Astrocyte of the cerebellum (primary cell): ENCODE data around the gene MYO1H.

ENCODE experiments used
- DNase-seq: peaks from one replicate; pipeline ENCODE4 v3.0.0-alpha.2; 2011; ENCODE audit warnings: low read depth
- H3K4me3 ChIP-seq: 2 replicates; pipeline ENCODE4 v1.5.1; 2011; ENCODE audit warnings: mild to moderate bottlenecking, low read depth, low read length, moderate library complexity
- CTCF ChIP-seq: IDR thresholded peaks from 2 replicates; pipeline ENCODE4 v1.5.1; 2012; ENCODE audit warnings: low read length, low read depth, moderate library complexity, mild to moderate bottlenecking; ENCODE audit errors: missing control alignments
- in situ Hi-C: cut with HindIII; loops from 2 replicates; pipeline ENCODE4 v1.10.0; 2017; ENCODE audit warnings: low sequenced_read_pairs

MYO1H gene

GRCh38 chr12:109358154-109358869 is 10.6 kb downstream of the MYO1H start:
- no peak for TF ChIP-seq CTCF
- no peak for DNase-seq
- in situ Hi-C loops = no loop called here
- H3K4me3 ChIP-seq = no peak overlapping the region

- no peak overlapping the region for H3K4me3 ChIP-seq
- no peak for DNase-seq
- no peak for TF ChIP-seq CTCF
- in situ Hi-C loops = no loop called here
Measured at GRCh38 chr12:109359131-109359690, 11.5 kb downstream of the MYO1H start.

- TF ChIP-seq CTCF = no peak
- in situ Hi-C loops = no loop called here
- no peak for DNase-seq
- no peak overlapping the region for H3K4me3 ChIP-seq
Measured at GRCh38 chr12:109369831-109370230, 22.1 kb downstream of the MYO1H start.

GRCh38 chr12:109377139-109377685 is 29.5 kb downstream of the MYO1H start:
- in situ Hi-C loops = loop anchor here (25.0 kb wide), 1 partner anchor 265 kb away; the partner anchor contains the start of gene ACACB
- no peak for DNase-seq
- no peak overlapping the region for H3K4me3 ChIP-seq
- no peak for TF ChIP-seq CTCF

GRCh38 chr12:109378569-109378968 is 30.9 kb downstream of the MYO1H start:
- H3K4me3 ChIP-seq = no peak overlapping the region
- no peak for DNase-seq
- no peak for TF ChIP-seq CTCF
- in situ Hi-C loops = loop anchor here (25.0 kb wide), 1 partner anchor 266 kb away; the partner anchor contains the start of gene ACACB

GRCh38 chr12:109382031-109382430 is 34.3 kb downstream of the MYO1H start:
- no peak overlapping the region for H3K4me3 ChIP-seq
- in situ Hi-C loops = loop anchor here (25.0 kb wide), 1 partner anchor 270 kb away; the partner anchor contains the start of gene ACACB
- no peak for DNase-seq
- no peak for TF ChIP-seq CTCF
